ENCODE results near the gene DLL3. TPM values are rescaled to one million over a fixed set of nuclear protein-coding genes. Genes with fewer than 3 reads are reported as not detected.
"Not testable (repeated sequence)": the region's sequence is repeated elsewhere in the genome, so short reads cannot be mapped to it uniquely, and the experiment has no call there.

The DLL3 gene, protein sequence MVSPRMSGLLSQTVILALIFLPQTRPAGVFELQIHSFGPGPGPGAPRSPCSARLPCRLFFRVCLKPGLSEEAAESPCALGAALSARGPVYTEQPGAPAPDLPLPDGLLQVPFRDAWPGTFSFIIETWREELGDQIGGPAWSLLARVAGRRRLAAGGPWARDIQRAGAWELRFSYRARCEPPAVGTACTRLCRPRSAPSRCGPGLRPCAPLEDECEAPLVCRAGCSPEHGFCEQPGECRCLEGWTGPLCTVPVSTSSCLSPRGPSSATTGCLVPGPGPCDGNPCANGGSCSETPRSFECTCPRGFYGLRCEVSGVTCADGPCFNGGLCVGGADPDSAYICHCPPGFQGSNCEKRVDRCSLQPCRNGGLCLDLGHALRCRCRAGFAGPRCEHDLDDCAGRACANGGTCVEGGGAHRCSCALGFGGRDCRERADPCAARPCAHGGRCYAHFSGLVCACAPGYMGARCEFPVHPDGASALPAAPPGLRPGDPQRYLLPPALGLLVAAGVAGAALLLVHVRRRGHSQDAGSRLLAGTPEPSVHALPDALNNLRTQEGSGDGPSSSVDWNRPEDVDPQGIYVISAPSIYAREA
- not detected for total RNA-seq

GRCh38 chr19:39498798-39499642 is at the start of gene DLL3:
DLL3 (plus strand) TSS chr19:39498947; CDS start chr19:39498975, 28 bp downstream.
- TF ChIP-seq POLR2AphosphoS5 (IDR thresholded peaks at IDR 0.05), result no peak
- no peak for TF ChIP-seq EP300 (IDR thresholded peaks at IDR 0.05)
- TF ChIP-seq, protein P1, sequence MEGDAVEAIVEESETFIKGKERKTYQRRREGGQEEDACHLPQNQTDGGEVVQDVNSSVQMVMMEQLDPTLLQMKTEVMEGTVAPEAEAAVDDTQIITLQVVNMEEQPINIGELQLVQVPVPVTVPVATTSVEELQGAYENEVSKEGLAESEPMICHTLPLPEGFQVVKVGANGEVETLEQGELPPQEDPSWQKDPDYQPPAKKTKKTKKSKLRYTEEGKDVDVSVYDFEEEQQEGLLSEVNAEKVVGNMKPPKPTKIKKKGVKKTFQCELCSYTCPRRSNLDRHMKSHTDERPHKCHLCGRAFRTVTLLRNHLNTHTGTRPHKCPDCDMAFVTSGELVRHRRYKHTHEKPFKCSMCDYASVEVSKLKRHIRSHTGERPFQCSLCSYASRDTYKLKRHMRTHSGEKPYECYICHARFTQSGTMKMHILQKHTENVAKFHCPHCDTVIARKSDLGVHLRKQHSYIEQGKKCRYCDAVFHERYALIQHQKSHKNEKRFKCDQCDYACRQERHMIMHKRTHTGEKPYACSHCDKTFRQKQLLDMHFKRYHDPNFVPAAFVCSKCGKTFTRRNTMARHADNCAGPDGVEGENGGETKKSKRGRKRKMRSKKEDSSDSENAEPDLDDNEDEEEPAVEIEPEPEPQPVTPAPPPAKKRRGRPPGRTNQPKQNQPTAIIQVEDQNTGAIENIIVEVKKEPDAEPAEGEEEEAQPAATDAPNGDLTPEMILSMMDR (IDR thresholded peaks at IDR 0.05), result no peak
- TF ChIP-seq POLR2A (IDR thresholded peaks at IDR 0.05), result no peak
- no peaks in the 10 kb centered on the region for H3K36me3 ChIP-seq
- WGBS, result 4% methylated on average over 21 of the region's 60 CpGs
- no peak within 1 kb of the TSS for H3K27ac ChIP-seq
- no peaks in the 10 kb centered on the region for H3K9me3 ChIP-seq
- no peak for DNase-seq (ENCODE audit: low spot score in 2 of 2)
- peak within 1 kb of the TSS; percentile 18 for H3K4me3 ChIP-seq
- peaks cover 73% of the 10 kb centered on the region for H3K27me3 ChIP-seq
- H3K4me1 ChIP-seq, result peaks cover 29% of the 10 kb centered on the region

- WGBS, result 67% methylated on average over 8 of the region's 8 CpGs
- DNase-seq (ENCODE audit: low spot score in 2 of 2), result no peak
- Histone ChIP-seq H3K4me3 (no peak overlapping the region), H3K27ac (no peak overlapping the region), H3K9me3 (no peaks in the 10 kb centered on the region), H3K4me1 (peaks cover 40% of the 10 kb centered on the region), H3K36me3 (peaks cover 20% of the 10 kb centered on the region), H3K27me3 (no peaks in the 10 kb centered on the region)
- TF ChIP-seq POLR2A (IDR thresholded peaks at IDR 0.05) (no peak), POLR2AphosphoS5 (IDR thresholded peaks at IDR 0.05) (no peak), EP300 (IDR thresholded peaks at IDR 0.05) (no peak)
- TF ChIP-seq, protein P1 (IDR thresholded peaks at IDR 0.05), result no peak
These were observed 49.5 kb upstream of the DLL3 start for GRCh38 chr19:39449116-39449797.

DNA sequence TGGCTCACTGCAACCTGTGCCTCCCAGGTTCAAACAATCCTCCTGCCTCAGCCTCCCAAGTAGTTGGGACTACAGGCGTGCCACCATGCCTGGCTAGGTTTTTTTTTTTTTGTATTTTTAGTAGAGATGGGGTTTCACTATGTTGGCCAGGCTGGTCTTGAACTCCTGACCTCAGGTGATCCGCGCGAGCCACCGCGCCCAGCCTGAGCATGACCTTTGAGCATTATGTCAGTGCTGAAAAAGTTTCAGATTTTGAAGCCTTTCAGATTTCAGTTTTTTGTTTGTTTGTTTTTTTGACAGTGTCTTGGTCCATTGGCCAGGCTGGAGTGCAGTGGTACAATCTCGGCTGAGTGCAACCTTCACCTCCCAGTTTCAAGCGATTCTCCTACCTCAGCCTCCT is 47.5 kb upstream of the DLL3 start:
- H3K9me3 ChIP-seq; DNase-seq (ENCODE audit: low spot score in 2 of 2): not testable (repeated sequence)

DNA sequence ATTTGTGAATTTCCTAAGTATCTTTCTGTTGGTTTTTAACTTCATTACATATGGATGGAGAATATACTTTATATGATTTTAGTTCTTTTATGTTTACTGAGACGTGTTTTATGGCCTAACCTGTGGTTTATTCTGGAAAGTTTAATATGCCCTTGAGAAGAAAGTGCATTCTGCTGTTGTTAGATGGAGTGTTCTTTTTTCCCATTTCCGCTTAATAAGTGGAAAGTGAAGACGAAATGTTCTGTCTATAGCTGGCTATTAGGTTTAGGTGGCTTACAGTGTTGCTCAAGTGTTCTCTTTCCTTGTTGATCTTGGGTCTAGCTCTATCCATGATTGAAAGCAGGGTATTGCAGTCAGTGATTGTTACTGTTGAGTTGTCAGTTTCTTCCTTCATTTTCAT is 35.3 kb upstream of the DLL3 start:
- Histone ChIP-seq H3K36me3 (peaks cover 90% of the 10 kb centered on the region), H3K9me3 (no peaks in the 10 kb centered on the region), H3K4me1 (no peaks in the 10 kb centered on the region), H3K27ac (no peak overlapping the region), H3K4me3 (no peak overlapping the region), H3K27me3 (no peaks in the 10 kb centered on the region)
- TF ChIP-seq POLR2AphosphoS5 (IDR thresholded peaks at IDR 0.05), result no peak
- WGBS, result 91% methylated on average over 3 of the region's 3 CpGs
- no peak for DNase-seq (ENCODE audit: low spot score in 2 of 2)

More for the DNA sequence above, 47.5 kb upstream of the DLL3 start:
- 96% methylated on average over 8 of the region's 8 CpGs for WGBS
- not testable (repeated sequence) for H3K27ac ChIP-seq, H3K4me3 ChIP-seq, H3K27me3 ChIP-seq
- H3K4me1 ChIP-seq, result peaks cover 30% of the 10 kb centered on the region
- peaks cover 33% of the 10 kb centered on the region for H3K36me3 ChIP-seq

- no peak for TF ChIP-seq EP300 (IDR thresholded peaks at IDR 0.05)
- TF ChIP-seq, protein P1 (IDR thresholded peaks at IDR 0.05), result no peak
- no peak for TF ChIP-seq POLR2AphosphoS5 (IDR thresholded peaks at IDR 0.05)
- TF ChIP-seq POLR2A (IDR thresholded peaks at IDR 0.05), result no peak
- no peaks in the 10 kb centered on the region for H3K4me1 ChIP-seq
- H3K27ac ChIP-seq, result no peak overlapping the region
- H3K36me3 ChIP-seq, result peaks cover 90% of the 10 kb centered on the region
- no peaks in the 10 kb centered on the region for H3K27me3 ChIP-seq
- no peak overlapping the region for H3K4me3 ChIP-seq
- DNase-seq (ENCODE audit: low spot score in 2 of 2), result no peak
- H3K9me3 ChIP-seq, result no peaks in the 10 kb centered on the region
- 92% methylated on average over 18 of the region's 18 CpGs for WGBS
These were observed 32.6 kb upstream of the DLL3 start for GRCh38 chr19:39465956-39466747.

Data from suprapubic skin (tissue), 4 donors.